T-helper 1 cell treated with Interleukin-12 subunit alpha and Interleukin-12 subunit beta and Interleukin-4 antibody, amounts not matched to agents 30 μg/mL and 1 μg/mL, for 36 hours (primary cell): ENCODE measurements around the gene HSD17B12.

ENCODE experiments used
- H3K27ac Mint-ChIP-seq: one replicate; pipeline ENCODE4 v1.8.0; 2021; ENCODE audit warnings: mild to moderate bottlenecking, mixed read lengths
- H3K27me3 Mint-ChIP-seq: one replicate; pipeline ENCODE4 v1.8.0; 2021; ENCODE audit warnings: low read depth, mixed read lengths
- H3K36me3 Mint-ChIP-seq: one replicate; pipeline ENCODE4 v1.8.0; 2021; ENCODE audit warnings: low read depth, mixed read lengths
- H3K4me1 Mint-ChIP-seq: one replicate; pipeline ENCODE4 v1.8.0; 2021; ENCODE audit warnings: low read depth, mixed read lengths
- H3K4me3 Mint-ChIP-seq: one replicate; pipeline ENCODE4 v1.8.0; 2021; ENCODE audit warnings: mild to moderate bottlenecking, moderate library complexity, mixed read lengths
- H3K9me3 Mint-ChIP-seq: one replicate; pipeline ENCODE4 v1.8.0; 2021; ENCODE audit warnings: mixed read lengths

Gene HSD17B12

DNA sequence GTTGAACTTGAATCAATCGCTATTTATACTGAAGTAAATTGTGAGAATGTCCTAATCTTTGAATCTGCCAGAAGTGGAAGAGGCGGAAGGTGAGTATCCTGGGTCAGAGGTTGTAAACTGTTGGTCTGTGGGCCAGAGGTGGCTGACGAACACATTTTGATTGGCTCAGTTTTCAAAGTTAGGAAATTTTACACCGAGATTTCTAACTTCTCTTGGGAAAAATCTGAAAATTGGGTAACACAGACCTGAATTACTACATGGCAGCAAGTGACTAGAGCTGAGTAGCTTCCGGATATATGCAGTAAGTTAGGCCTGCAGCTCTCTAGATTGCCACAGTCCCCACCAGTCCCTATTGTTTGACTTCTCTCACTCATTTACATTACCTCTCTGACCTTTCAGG lies 143.3 kb downstream of the HSD17B12 start:
- no peak overlapping the region for H3K4me3 Mint-ChIP-seq
- H3K27ac Mint-ChIP-seq, result no peak overlapping the region
- H3K9me3 Mint-ChIP-seq, result no peaks in the 10 kb centered on the region
- H3K4me1 Mint-ChIP-seq, result no peaks in the 10 kb centered on the region
- peaks cover 11% of the 10 kb centered on the region for H3K36me3 Mint-ChIP-seq
- H3K27me3 Mint-ChIP-seq, result no peaks in the 10 kb centered on the region

DNA sequence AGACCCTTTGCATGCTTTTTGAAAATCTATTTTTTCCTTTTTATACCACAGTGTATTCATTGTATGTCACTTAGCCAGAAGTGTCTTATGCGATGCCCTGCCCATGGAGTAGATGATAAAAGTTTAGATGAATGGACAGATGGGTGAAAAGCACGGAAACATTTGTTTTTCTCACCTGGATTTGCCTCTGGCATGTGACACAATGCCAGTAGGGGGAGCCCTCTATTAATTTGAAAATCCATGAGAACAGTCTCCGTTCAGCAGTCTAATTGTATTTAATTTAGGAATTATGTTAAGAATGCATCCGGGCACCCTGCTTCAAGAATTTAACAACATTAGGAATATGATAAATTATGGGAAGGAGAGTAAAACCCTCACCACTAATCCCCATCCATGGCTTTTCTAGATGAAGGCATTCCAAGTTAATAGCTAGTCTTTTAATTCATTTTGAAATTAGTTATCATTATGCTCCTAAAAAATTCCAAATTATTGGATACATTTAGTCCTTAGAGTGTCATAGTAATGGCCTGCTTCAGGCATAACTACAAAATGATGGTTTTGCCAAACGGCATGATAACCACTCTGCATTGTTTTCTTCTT lies 144.8 kb downstream of the HSD17B12 start:
- H3K4me1 Mint-ChIP-seq, result no peaks in the 10 kb centered on the region
- H3K27me3 Mint-ChIP-seq, result no peaks in the 10 kb centered on the region
- no peak overlapping the region for H3K4me3 Mint-ChIP-seq
- no peaks in the 10 kb centered on the region for H3K9me3 Mint-ChIP-seq
- no peak overlapping the region for H3K27ac Mint-ChIP-seq
- peaks cover 6% of the 10 kb centered on the region for H3K36me3 Mint-ChIP-seq

DNA sequence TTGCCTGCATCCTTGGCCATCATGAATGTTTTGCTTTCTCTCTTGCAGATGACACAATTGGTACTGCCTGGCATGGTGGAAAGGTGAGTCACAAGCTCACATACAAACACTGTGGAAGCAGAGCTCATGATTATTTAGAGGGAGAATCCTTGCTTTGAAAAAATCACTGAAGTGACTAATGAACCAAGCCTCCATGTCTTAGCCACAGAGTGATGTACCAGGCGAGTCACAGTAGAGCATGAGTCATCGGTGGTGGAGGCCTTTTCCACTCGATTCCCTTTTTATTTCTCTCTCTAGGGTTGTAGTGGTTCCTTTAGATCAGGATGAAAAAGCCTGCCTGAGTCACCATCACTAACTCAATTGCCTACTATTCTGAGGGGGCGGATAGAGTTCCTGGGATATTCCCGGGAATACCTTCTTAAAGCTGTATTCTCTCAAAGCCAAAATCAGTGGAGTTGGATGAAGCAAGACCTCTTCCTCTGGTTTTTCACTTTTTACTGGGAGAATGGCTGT lies 150.4 kb downstream of the HSD17B12 start:
- no peaks in the 10 kb centered on the region for H3K27me3 Mint-ChIP-seq
- H3K4me1 Mint-ChIP-seq, result peaks cover 5% of the 10 kb centered on the region

DNA sequence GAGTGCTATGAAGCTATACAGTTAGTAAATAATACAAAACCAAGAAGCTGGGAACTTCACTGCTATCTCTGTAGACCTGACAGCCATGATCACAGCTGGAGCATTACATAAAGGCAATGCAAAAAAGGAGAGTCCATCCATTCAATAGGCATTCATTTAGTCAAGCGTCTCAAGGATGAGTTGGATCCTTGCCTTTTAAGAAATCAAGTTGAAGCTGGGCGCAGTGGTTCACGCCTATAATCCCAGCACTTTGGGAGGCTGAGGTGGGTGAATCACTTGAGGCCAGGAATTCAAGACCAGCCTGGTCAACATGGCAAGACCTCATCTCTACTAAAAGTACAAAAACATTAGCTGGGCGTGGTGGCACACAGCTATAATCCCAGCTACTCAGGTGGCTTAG lies 152.0 kb downstream of the HSD17B12 start:
- Mint-ChIP-seq H3K9me3 (no peaks in the 10 kb centered on the region), H3K4me3 (no peak overlapping the region), H3K36me3 (peaks cover 7% of the 10 kb centered on the region), H3K27ac (no peak overlapping the region), H3K4me1 (peaks cover 5% of the 10 kb centered on the region), H3K27me3 (no peaks in the 10 kb centered on the region)

More for the DNA sequence above, 150.4 kb downstream of the HSD17B12 start:
- Mint-ChIP-seq H3K9me3 (no peaks in the 10 kb centered on the region), H3K27ac (no peak overlapping the region), H3K36me3 (peaks cover 7% of the 10 kb centered on the region), H3K4me3 (no peak overlapping the region)

DNA sequence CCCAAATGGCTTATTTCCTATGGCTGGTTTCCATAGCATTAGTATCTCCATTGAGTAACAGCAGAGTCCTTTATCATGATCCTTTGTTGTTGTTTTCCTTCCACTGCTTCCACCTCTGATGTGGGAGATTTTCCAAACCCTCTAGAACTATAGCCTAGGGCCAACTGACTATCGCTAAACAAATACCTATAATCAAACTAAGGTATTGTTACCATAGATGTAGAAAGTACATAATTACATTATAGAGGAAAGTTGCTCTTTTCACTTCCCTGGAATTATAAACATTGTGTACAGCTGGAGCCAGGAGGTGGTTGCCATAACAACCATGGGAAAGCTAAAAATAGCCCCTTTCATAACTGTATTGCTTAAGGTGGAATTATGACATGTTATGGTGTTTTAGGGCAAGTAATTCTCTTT lies 153.1 kb downstream of the HSD17B12 start:
- H3K27me3 Mint-ChIP-seq, result no peaks in the 10 kb centered on the region
- H3K36me3 Mint-ChIP-seq, result peaks cover 10% of the 10 kb centered on the region
- no peaks in the 10 kb centered on the region for H3K9me3 Mint-ChIP-seq
- H3K27ac Mint-ChIP-seq, result no peak overlapping the region
- no peak overlapping the region for H3K4me3 Mint-ChIP-seq
- H3K4me1 Mint-ChIP-seq, result peaks cover 5% of the 10 kb centered on the region

DNA sequence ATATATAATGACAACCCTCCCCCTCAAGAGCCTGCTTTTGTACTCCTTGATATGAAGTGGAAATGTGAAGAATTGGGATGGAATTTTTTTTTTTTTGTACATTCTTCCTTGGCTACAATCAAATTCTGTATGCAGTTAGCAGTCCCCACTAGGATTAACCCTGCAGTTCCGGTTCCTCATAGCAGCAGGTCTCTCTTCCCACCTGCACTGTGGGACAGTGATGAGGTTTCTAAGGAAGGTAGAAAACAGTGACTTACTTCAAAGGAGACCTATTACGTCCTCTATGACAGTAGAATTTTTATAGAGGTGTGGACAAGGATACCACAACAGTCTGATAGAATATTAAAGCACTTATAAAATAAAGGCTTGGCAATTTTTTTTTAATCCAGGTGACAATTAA lies 153.7 kb downstream of the HSD17B12 start:
- no peak overlapping the region for H3K27ac Mint-ChIP-seq
- H3K9me3 Mint-ChIP-seq, result no peaks in the 10 kb centered on the region
- no peaks in the 10 kb centered on the region for H3K27me3 Mint-ChIP-seq
- H3K4me3 Mint-ChIP-seq, result no peak overlapping the region
- peaks cover 12% of the 10 kb centered on the region for H3K36me3 Mint-ChIP-seq
- peaks cover 5% of the 10 kb centered on the region for H3K4me1 Mint-ChIP-seq

DNA sequence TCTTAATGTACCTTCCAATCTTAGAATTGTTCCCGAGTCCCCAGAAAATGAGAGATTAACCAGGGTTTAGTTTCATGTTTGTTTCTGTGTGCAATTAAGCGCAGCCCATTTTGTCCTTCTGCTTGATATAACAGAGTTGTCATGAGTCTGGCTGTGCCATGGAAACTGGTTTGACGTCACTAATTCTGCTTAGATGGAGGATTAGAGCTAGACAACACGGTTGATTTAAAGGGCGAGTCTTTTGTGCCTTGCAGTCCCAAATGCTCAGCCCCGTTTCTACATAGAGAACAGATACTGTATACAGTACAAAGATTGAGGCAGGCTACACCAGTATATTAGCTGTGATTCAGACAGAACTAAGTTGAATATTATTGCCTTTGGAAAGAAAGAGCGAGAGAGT lies 154.6 kb downstream of the HSD17B12 start:
- Mint-ChIP-seq H3K4me3 (no peak overlapping the region), H3K27ac (no peak overlapping the region), H3K27me3 (no peaks in the 10 kb centered on the region), H3K36me3 (peaks cover 14% of the 10 kb centered on the region), H3K4me1 (peaks cover 5% of the 10 kb centered on the region), H3K9me3 (no peaks in the 10 kb centered on the region)

DNA sequence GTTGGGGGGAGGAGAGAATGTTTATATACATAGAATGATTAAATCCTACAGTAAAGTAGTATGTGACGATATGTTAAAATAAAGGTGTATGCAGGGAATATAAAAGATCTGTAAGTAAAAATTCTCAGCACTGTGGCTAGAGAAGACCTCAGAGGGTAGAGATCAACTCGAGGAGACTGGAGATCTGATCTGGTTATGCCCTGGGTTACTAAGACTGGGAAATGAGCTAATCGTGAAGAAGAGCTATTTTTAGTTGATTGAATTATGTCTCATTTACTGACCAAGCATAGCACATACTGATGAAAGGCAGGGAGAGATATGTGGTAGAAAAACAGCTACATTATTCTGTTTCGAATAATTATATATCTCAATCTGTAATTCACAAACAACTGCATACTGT lies 157.3 kb downstream of the HSD17B12 start:
- Mint-ChIP-seq H3K36me3 (peaks cover 16% of the 10 kb centered on the region), H3K9me3 (no peaks in the 10 kb centered on the region), H3K27ac (no peak overlapping the region), H3K4me1 (no peaks in the 10 kb centered on the region), H3K27me3 (no peaks in the 10 kb centered on the region), H3K4me3 (no peak overlapping the region)

DNA sequence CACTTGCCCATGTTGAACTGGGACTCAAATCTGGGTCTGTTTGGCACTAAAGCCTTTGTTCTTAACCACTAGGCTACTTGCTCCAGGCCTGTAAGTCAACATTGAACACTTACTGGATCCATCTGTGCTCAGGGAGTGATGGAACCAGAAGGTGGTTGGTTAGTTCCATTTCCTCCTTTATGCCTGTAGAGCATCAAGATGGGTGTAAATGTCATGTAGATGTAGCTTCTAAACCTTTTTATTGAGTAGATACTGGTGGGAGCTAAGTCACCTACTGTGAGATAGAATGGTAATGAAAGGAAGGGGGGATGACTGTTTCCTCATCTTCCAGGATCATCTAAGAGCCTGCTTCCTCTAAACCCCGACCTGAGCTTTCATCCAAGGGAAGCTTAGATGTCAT lies 161.5 kb downstream of the HSD17B12 start:
- Mint-ChIP-seq H3K4me1 (no peaks in the 10 kb centered on the region), H3K27me3 (no peaks in the 10 kb centered on the region), H3K27ac (no peak overlapping the region), H3K9me3 (no peaks in the 10 kb centered on the region), H3K4me3 (no peak overlapping the region), H3K36me3 (peaks cover 16% of the 10 kb centered on the region)

DNA sequence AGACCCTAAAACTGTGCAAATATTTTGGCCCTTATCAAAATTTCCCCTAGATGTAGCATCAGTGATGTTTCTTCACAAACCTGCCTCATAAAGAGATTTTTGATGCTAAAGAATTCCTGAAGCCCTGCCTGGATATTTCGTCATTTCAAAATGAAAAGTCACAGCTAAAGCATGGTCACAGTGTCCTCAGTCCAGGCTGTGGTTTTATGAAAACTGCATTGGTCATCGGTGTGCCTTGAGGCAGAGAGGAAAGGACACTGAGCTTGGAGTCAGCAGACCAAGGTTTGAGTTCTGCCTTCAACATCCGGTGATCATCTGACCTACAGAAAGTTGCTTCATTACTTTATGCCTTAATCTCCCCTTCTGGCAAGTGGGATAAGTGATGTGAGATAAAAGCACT lies 165.3 kb downstream of the HSD17B12 start:
- peaks cover 6% of the 10 kb centered on the region for H3K4me1 Mint-ChIP-seq

DNA sequence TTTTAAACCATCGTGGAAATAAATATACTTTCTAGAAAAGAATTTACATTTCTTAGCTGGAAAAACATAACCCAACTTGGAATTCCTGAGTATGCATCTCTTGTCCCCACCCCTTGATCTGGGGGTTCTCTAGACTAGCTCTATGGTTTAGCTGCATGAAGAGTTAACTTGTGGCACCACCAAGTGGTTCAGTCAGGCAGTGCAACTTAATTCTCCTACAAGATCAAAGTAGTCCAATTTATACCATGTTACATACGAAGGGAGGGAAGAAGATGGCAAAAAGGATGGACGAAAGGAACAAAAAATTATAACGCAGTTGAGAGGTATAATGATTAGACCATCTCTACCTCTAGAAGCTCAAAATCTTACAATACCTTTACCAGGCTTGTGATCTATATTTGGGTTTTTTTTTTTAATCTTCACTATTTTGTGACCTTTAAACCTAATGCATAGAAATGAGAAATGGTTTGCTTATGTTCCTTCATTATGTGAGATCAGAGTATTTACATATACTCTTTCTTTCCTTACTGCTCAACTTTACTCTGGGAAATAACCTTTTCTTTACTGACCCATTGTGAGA lies 171.6 kb downstream of the HSD17B12 start:
- no peaks in the 10 kb centered on the region for H3K9me3 Mint-ChIP-seq
- no peak overlapping the region for H3K4me3 Mint-ChIP-seq
- H3K27me3 Mint-ChIP-seq, result no peaks in the 10 kb centered on the region
- peaks cover 2% of the 10 kb centered on the region for H3K36me3 Mint-ChIP-seq
- peaks cover 6% of the 10 kb centered on the region for H3K4me1 Mint-ChIP-seq
- H3K27ac Mint-ChIP-seq, result no peak overlapping the region

More for the DNA sequence above, 165.3 kb downstream of the HSD17B12 start:
- peaks cover 6% of the 10 kb centered on the region for H3K36me3 Mint-ChIP-seq
- H3K4me3 Mint-ChIP-seq, result no peak overlapping the region
- H3K27me3 Mint-ChIP-seq, result no peaks in the 10 kb centered on the region
- no peaks in the 10 kb centered on the region for H3K9me3 Mint-ChIP-seq
- no peak overlapping the region for H3K27ac Mint-ChIP-seq

DNA sequence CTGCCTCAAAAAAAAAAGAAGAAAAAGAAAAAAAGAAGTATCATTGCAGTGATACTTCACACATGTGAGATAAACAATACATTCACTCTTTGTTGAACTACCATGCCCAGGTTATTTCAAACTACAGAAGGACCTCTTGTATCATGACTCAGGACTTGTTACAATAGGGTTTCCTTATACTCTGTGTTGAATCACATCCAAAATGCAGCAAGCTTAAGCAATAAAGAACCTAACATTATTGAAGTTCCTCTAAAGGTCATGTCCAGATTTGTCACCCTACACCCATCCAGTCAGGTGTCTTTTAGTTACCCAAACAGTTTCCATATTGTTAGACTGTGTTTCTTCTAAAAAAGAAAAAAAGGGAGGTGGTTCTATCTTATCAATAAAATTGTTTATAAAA lies 173.2 kb downstream of the HSD17B12 start:
- Mint-ChIP-seq H3K4me3 (no peak overlapping the region), H3K9me3 (no peaks in the 10 kb centered on the region), H3K36me3 (peaks cover 2% of the 10 kb centered on the region), H3K27ac (no peak overlapping the region), H3K27me3 (no peaks in the 10 kb centered on the region), H3K4me1 (peaks cover 6% of the 10 kb centered on the region)

DNA sequence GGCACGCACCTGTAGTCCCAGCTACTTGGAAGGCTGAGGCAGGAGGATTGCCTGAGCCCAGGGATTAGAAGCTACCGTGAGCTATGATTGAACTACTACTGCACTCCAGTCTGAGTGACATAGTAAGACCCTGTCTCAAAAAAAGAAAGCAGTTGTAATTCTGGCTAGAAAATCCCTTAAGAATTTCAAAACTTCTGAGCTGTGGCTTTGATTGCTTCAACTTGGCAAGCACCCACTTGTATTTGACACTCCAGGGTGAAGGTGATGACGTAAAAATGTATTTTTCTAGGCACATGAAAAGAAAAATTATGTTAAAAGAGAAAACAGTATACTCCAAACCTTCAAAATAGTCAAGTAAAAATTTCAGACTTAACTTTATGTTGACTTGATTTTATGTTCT lies 176.5 kb downstream of the HSD17B12 start:
- no peaks in the 10 kb centered on the region for H3K27me3 Mint-ChIP-seq

DNA sequence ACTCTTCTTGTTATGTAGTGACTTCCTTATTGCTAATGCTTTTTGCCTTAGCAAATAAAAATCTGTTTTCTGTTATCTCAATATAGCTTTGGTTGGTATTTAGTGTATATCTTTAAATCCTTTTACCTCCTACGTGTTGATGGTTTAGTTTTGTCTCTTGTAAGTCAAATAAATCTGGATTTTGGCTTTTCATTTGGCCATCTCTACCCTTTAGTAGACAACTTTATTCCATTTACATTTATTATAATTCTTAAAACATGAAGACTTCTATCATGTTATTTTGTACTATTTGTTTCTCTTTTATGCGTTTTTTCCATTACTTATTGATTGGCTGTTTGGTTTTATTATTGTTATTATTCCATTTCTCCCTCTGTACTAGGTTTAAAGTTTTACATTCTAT lies 180.6 kb downstream of the HSD17B12 start:
- H3K4me1 Mint-ChIP-seq, result no peaks in the 10 kb centered on the region
- peaks cover 35% of the 10 kb centered on the region for H3K27me3 Mint-ChIP-seq
- H3K36me3 Mint-ChIP-seq, result peaks cover 2% of the 10 kb centered on the region
- H3K9me3 Mint-ChIP-seq, result peaks cover 12% of the 10 kb centered on the region
- no peak overlapping the region for H3K27ac Mint-ChIP-seq
- no peak overlapping the region for H3K4me3 Mint-ChIP-seq

More for the DNA sequence above, 176.5 kb downstream of the HSD17B12 start:
- Mint-ChIP-seq H3K36me3 (peaks cover 4% of the 10 kb centered on the region), H3K27ac (no peak overlapping the region), H3K4me1 (no peaks in the 10 kb centered on the region), H3K9me3 (peaks cover 8% of the 10 kb centered on the region), H3K4me3 (no peak overlapping the region)

DNA sequence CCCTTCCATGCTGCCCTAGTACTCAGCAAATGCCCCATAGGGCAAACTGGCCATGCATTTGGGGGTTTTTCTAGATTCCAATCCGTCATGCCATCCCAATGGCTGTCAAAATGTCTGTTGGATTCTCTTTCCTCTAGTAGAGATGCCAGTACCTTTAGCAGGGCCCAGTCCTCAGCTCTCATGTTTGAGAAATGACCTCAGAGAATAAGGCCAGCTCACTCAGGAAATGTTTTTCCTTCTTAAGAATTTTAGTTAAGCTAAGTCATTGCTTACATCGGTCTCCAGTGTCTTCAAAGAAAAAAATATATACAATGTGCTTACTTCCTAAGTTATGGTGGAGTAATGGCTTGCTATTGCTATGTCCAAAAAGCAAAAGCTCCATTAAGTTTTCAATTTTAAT lies 186.0 kb downstream of the HSD17B12 start:
- H3K9me3 Mint-ChIP-seq, result peaks cover 11% of the 10 kb centered on the region
- peaks cover 10% of the 10 kb centered on the region for H3K36me3 Mint-ChIP-seq

More for the DNA sequence above, 186.0 kb downstream of the HSD17B12 start:
- Mint-ChIP-seq H3K27me3 (peaks cover 68% of the 10 kb centered on the region), H3K27ac (no peak overlapping the region), H3K4me3 (no peak overlapping the region), H3K4me1 (peaks cover 21% of the 10 kb centered on the region)
